Smooth muscle cell (in vitro differentiated cells): Measurements from ENCODE around the gene FANCG. TPM values are rescaled to one million over a fixed set of nuclear protein-coding genes. Genes with fewer than 3 reads are reported as not detected.

Experiments used
- DNase-seq: peaks from one replicate; lab custom pipeline; 2025; ENCODE audit not compliant: unreplicated experiment; lab: John Stamatoyannopoulos, UW
- H2AFZ ChIP-seq: fragments of 200-600 bp; sonication (generic); 2 replicates; pipeline ENCODE4 v1.6.0; 2016; ENCODE audit warnings: antibody characterized with exemption, low read depth, mild to moderate bottlenecking
- H3F3A ChIP-seq: fragments of 200-600 bp; sonication (generic); 2 replicates; pipeline ENCODE4 v1.6.0; 2017; ENCODE audit warnings: antibody characterized with exemption, low read depth
- H3K27ac ChIP-seq: fragments of 200-600 bp; sonication (generic); 2 replicates; pipeline ENCODE4 v1.5.1; 2016; ENCODE audit warnings: low read depth, mild to moderate bottlenecking
- H3K27me3 ChIP-seq: fragments of 200-600 bp; sonication (generic); 2 replicates; pipeline ENCODE4 v1.6.1; 2016; ENCODE audit warnings: low read depth, mild to moderate bottlenecking
- H3K36me3 ChIP-seq: fragments of 200-600 bp; sonication (generic); 2 replicates; pipeline ENCODE4 v1.5.1; 2016; ENCODE audit warnings: low read depth
- H3K4me1 ChIP-seq: fragments of 200-600 bp; sonication (generic); 2 replicates; pipeline ENCODE4 v1.5.1; 2016; ENCODE audit warnings: low read depth
- H3K4me2 ChIP-seq: fragments of 200-600 bp; sonication (generic); 2 replicates; pipeline ENCODE4 v1.6.0; 2016; ENCODE audit warnings: mild to moderate bottlenecking
- H3K4me3 ChIP-seq: fragments of 200-600 bp; sonication (generic); 2 replicates; pipeline ENCODE4 v1.5.1; 2016; ENCODE audit warnings: mild to moderate bottlenecking
- H3K79me2 ChIP-seq: fragments of 200-600 bp; sonication (generic); 2 replicates; pipeline ENCODE4 v1.6.0; 2016; ENCODE audit warnings: low read depth, mild to moderate bottlenecking
- H3K9ac ChIP-seq: fragments of 200-600 bp; sonication (generic); 2 replicates; pipeline ENCODE4 v1.6.0; 2016; ENCODE audit warnings: low read depth
- H3K9me3 ChIP-seq: fragments of 200-600 bp; sonication (generic); replicated peaks from 2 replicates; pipeline ENCODE4 v1.5.1; 2016; ENCODE audit warnings: low read depth
- H4K20me1 ChIP-seq: fragments of 200-600 bp; sonication (generic); 2 replicates; pipeline ENCODE4 v1.6.0; 2016; ENCODE audit warnings: low read depth
- WGBS: methylation state at CpG from one replicate; pipeline ENCODE4 v1.1.7; 2016; ENCODE audit warnings: low lambda C conversion rate; 5-methylcytosine and 5-hydroxymethylcytosine counted together
- polyA plus RNA-seq: library from polyadenylated mRNA; unstranded; fragments of >200 nt; fragmentation: Nextera tagmentation; extraction: Ambion mirVana; gene quantifications from 2 replicates; pipeline ENCODE4 v1.2.1, GENCODE V29; 2016
- total RNA-seq: library from RNA; depleted of rRNA; stranded (reverse); fragments of >200 nt; gene quantifications from 2 replicates; pipeline ENCODE4 v1.2.3, GENCODE V29; 2014
- TF ChIP-seq, protein P1 (sequence below): fragments of 200-600 bp; sonication (generic); IDR thresholded peaks from 2 replicates; pipeline ENCODE4 v1.5.1; 2017; ENCODE audit warnings: borderline replicate concordance, mild to moderate bottlenecking, antibody characterized with exemption; ENCODE audit not compliant: insufficient read depth, poor library complexity, severe bottlenecking

FANCG gene
- total and polyA plus RNA-seq, 2 experiments from 2014 or later = 13.0 to 19.0 TPM

GRCh38 chr9:35033101-35033500 lies 46.6 kb downstream of the FANCG start:
- 93% methylated on average over 2 of the region's 2 CpGs for WGBS
- H3K27me3 ChIP-seq = no peaks in the 10 kb centered on the region

DNA sequence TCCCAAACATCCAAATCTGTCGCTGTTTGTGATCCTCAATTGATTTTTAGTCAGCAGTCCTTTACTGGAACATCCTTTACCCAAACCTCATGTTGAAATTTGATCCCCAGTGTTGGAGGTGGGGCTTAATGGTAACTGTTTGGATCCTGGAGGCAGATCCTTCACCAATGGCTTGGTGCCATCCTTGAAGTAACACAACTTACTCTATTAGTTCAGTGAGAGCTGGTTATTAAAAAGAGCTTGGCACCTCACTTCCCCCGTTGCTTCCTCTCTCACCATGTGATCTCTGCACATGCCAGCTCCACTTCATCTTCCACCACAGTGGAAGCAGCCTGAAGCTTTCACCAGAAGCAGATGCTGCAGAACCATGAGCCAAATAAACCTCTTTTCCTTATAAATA lies 49.9 kb downstream of the FANCG start:
- Histone ChIP-seq H3F3A (peaks cover 15% of the 10 kb centered on the region), H2AFZ (no peak overlapping the region), H3K4me3 (no peak overlapping the region), H3K4me2 (no peak overlapping the region), H3K27ac (no peak overlapping the region), H3K4me1 (peaks cover 8% of the 10 kb centered on the region), H3K79me2 (no peaks in the 10 kb centered on the region), H3K27me3 (no peaks in the 10 kb centered on the region), H3K9me3 (no peaks in the 10 kb centered on the region), H4K20me1 (no peaks in the 10 kb centered on the region), H3K36me3 (no peaks in the 10 kb centered on the region), H3K9ac (no peak overlapping the region)
- no peak for DNase-seq
- WGBS = 95% methylated on average over 2 of the region's 2 CpGs
- TF ChIP-seq, protein P1, sequence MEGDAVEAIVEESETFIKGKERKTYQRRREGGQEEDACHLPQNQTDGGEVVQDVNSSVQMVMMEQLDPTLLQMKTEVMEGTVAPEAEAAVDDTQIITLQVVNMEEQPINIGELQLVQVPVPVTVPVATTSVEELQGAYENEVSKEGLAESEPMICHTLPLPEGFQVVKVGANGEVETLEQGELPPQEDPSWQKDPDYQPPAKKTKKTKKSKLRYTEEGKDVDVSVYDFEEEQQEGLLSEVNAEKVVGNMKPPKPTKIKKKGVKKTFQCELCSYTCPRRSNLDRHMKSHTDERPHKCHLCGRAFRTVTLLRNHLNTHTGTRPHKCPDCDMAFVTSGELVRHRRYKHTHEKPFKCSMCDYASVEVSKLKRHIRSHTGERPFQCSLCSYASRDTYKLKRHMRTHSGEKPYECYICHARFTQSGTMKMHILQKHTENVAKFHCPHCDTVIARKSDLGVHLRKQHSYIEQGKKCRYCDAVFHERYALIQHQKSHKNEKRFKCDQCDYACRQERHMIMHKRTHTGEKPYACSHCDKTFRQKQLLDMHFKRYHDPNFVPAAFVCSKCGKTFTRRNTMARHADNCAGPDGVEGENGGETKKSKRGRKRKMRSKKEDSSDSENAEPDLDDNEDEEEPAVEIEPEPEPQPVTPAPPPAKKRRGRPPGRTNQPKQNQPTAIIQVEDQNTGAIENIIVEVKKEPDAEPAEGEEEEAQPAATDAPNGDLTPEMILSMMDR = no peak

More at GRCh38 chr9:35033101-35033500, 46.6 kb downstream of the FANCG start:
- H3F3A ChIP-seq = no peaks in the 10 kb centered on the region
- TF ChIP-seq, protein P1 = no peak
- H3K36me3 ChIP-seq = no peaks in the 10 kb centered on the region
- no peak overlapping the region for H3K9ac ChIP-seq
- H4K20me1 ChIP-seq = no peaks in the 10 kb centered on the region
- H3K4me1 ChIP-seq = no peaks in the 10 kb centered on the region
- DNase-seq = no peak
- no peaks in the 10 kb centered on the region for H3K9me3 ChIP-seq
- no peak overlapping the region for H3K4me2 ChIP-seq
- H3K4me3 ChIP-seq = no peak overlapping the region
- no peak overlapping the region for H2AFZ ChIP-seq
- no peak overlapping the region for H3K27ac ChIP-seq
- H3K79me2 ChIP-seq = no peaks in the 10 kb centered on the region

DNA sequence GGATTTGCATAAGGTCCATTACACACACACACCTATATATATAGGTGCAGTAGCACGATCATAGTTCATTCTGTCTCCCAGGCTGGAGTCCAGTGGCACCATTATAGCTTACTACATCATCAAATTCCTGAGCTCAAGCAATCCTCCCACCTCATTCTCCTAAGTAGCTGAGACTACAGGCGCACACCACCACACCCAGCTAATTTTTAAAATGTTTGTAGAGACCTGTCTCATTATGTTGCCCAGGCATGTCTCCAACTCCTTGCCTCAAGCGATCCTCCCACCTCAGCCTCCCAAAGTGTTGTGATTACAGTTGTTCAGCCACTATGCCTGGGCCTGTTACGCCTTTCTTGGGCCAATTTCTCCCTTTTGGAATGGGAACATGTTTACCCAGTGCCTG lies 50.5 kb downstream of the FANCG start:
- 74% methylated on average over 4 of the region's 4 CpGs for WGBS
- no peaks in the 10 kb centered on the region for H3K36me3 ChIP-seq
- H3K27me3 ChIP-seq = no peaks in the 10 kb centered on the region
- no peak overlapping the region for H3K27ac ChIP-seq
- no peak overlapping the region for H3K4me3 ChIP-seq
- H3K4me2 ChIP-seq = no peak overlapping the region
- H2AFZ ChIP-seq = no peak overlapping the region
- H3K9ac ChIP-seq = no peak overlapping the region
- H3K79me2 ChIP-seq = no peaks in the 10 kb centered on the region
- H3K4me1 ChIP-seq = peaks cover 8% of the 10 kb centered on the region
- peaks cover 15% of the 10 kb centered on the region for H3F3A ChIP-seq
- H3K9me3 ChIP-seq = no peaks in the 10 kb centered on the region
- no peaks in the 10 kb centered on the region for H4K20me1 ChIP-seq
- TF ChIP-seq, protein P1 = no peak
- DNase-seq = no peak

- no peak overlapping the region for H3K4me2 ChIP-seq
- TF ChIP-seq, protein P1 = no peak
- H3K79me2 ChIP-seq = no peaks in the 10 kb centered on the region
- no peaks in the 10 kb centered on the region for H3K36me3 ChIP-seq
- no peak overlapping the region for H3K4me3 ChIP-seq
- no peak overlapping the region for H2AFZ ChIP-seq
- no peak for DNase-seq
- no peak overlapping the region for H3K9ac ChIP-seq
- H3K4me1 ChIP-seq = peaks cover 8% of the 10 kb centered on the region
- no peak overlapping the region for H3K27ac ChIP-seq
- H3K9me3 ChIP-seq = no peaks in the 10 kb centered on the region
- no peaks in the 10 kb centered on the region for H4K20me1 ChIP-seq
- H3K27me3 ChIP-seq = no peaks in the 10 kb centered on the region
- peaks cover 15% of the 10 kb centered on the region for H3F3A ChIP-seq
Measured at GRCh38 chr9:35028341-35028740, 51.4 kb downstream of the FANCG start.
